Measurements from ENCODE around the gene APOA1.

- no peak for TF ChIP-seq EZH2 (IDR thresholded peaks at IDR 0.05; ENCODE audit: low read length)
- TF ChIP-seq CTCF (optimal IDR thresholded peaks at IDR 0.05 in 1 of 3, IDR thresholded peaks at IDR 0.05 in 1 of 3, conservative IDR thresholded peaks at IDR 0.05 in 1 of 3; ENCODE audit: extremely low read depth in 1 of 3, insufficient read depth in 2 of 3, low read length in 3 of 3), result no peak
Observed at GRCh38 chr11:116790167-116791001, 47.0 kb downstream of the APOA1 start.
